Astrocyte of the spinal cord (primary cell): ENCODE results near the gene CCDC134.
A peak's percentile ranks its signal among the peaks of the same experiment; 100 is the strongest.

Source experiments
- DNase-seq: peaks from one replicate; pipeline ENCODE4 v3.0.0; 2011; ENCODE audit warnings: low read depth, low spot score
- H3K4me3 ChIP-seq: 2 replicates; pipeline ENCODE4 v1.5.1; 2011; ENCODE audit warnings: low read depth, mild to moderate bottlenecking, low read length, moderate library complexity
- in situ Hi-C: cut with HindIII; loops from 2 replicates; pipeline ENCODE4 v1.10.0; 2017; ENCODE audit warnings: low sequenced_read_pairs
- TF ChIP-seq, protein P1 (sequence below): IDR thresholded peaks from 2 replicates; pipeline ENCODE4 v1.5.1; 2012; ENCODE audit warnings: low read depth, mild to moderate bottlenecking, low read length, inconsistent platforms

The CCDC134 gene

DNA sequence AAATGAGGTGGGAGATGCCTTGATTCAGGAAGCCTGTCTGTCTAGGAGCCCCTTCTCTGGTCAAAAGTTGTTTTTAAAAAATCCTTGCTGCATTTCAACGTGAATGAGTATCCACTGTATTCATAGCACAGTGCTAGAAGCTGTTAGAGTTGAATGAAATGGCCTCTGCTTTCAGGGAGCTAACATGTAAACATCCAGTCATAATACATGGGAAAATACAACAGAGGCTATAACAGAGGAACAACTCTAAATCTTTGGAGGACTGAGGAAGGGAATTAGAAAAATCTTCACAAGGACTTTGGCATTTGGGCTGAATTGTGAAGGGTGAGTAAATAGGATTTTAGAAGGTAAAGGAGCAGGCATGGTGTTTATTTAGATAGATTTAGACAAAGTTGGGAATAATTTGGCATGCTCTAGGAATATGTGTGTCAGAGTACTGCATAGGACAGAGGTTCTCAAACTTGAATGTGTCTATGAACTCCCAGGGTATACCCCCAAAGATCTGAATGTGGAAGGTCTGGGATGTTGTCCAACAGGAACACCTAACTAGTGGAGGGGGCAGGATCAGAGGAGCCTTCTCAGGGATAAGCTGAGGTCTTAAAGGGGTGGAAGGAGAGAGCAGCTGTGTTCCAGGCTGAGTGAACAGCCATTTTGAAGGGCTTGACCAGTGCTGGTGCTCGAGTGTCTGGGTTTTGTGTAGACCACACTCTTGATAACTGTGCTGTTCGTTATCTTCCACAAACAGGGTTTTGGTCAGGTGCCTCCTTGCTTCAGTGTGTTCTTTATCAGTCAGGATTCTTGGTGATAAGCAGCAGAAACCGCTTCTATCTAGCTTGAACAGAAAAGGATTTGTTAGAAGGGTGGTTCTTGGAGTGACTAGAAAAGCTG is 45.1 kb downstream of the CCDC134 start:
- DNase-seq = no peak
- TF ChIP-seq, protein P1, sequence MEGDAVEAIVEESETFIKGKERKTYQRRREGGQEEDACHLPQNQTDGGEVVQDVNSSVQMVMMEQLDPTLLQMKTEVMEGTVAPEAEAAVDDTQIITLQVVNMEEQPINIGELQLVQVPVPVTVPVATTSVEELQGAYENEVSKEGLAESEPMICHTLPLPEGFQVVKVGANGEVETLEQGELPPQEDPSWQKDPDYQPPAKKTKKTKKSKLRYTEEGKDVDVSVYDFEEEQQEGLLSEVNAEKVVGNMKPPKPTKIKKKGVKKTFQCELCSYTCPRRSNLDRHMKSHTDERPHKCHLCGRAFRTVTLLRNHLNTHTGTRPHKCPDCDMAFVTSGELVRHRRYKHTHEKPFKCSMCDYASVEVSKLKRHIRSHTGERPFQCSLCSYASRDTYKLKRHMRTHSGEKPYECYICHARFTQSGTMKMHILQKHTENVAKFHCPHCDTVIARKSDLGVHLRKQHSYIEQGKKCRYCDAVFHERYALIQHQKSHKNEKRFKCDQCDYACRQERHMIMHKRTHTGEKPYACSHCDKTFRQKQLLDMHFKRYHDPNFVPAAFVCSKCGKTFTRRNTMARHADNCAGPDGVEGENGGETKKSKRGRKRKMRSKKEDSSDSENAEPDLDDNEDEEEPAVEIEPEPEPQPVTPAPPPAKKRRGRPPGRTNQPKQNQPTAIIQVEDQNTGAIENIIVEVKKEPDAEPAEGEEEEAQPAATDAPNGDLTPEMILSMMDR = no peak
- no peak overlapping the region for H3K4me3 ChIP-seq
- in situ Hi-C loops = no loop called here

DNA sequence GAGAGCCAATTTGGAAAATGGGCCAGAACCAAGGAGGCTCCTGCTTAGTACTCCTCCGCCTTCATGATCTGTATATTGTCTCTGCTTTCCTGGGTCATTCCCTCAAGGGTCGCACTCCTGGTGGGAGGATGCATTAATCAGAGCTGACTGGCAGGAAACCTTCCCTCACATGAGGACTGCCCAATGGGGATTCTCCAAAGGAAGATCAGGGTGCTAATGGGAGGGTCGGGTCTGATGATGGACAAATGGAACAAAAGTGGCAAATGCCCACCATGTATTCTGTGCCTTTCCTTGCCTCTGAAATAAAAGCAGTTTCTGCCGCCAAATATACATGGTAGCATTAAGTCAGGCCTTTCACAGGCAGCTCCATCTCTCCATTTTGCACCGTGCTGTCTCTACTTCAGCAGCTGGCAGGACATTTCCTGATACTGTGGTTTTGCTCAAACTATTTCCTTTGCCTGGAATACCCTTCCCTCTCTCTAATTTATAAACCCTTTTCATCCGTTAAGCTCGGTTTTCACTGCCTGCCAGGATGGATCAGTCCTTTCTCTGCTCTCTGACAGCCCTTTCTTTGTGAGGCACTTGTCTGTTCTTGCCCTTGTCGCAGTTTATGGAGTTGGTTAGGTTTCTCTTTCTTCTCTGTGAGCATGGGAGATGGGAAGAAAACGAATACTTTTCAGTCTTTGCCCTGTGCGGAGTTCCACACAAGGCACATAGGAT is 45.9 kb downstream of the CCDC134 start:
- H3K4me3 ChIP-seq = no peak overlapping the region
- DNase-seq = no peak
- in situ Hi-C loops = no loop called here
- TF ChIP-seq, protein P1 = no peak

GRCh38 chr22:41847300-41847699 is 46.8 kb downstream of the CCDC134 start:
- in situ Hi-C loops = no loop called here
- DNase-seq = no peak
- no peak overlapping the region for H3K4me3 ChIP-seq

GRCh38 chr22:41848468-41848867 is 48.0 kb downstream of the CCDC134 start:
- in situ Hi-C loops = no loop called here
- DNase-seq = no peak
- TF ChIP-seq, protein P1 = no peak
- no peak overlapping the region for H3K4me3 ChIP-seq

More at GRCh38 chr22:41847300-41847699, 46.8 kb downstream of the CCDC134 start:
- TF ChIP-seq, protein P1 = no peak

GRCh38 chr22:41856469-41856868 is 56.0 kb downstream of the CCDC134 start:
- H3K4me3 ChIP-seq = no peak overlapping the region
- no peak for DNase-seq
- TF ChIP-seq, protein P1 = no peak
- in situ Hi-C loops = no loop called here

- no peak overlapping the region for H3K4me3 ChIP-seq
- TF ChIP-seq, protein P1 = peak; percentile 66
- in situ Hi-C loops = no loop called here
- DNase-seq = peak; percentile 63
These were observed 56.8 kb downstream of the CCDC134 start for GRCh38 chr22:41857155-41857859.
